ENCODE results near the gene TIMM22. TPM values are rescaled to one million over a fixed set of nuclear protein-coding genes. Genes with fewer than 3 reads are reported as not detected.

TIMM22 gene
- total RNA-seq, 2 donors from 2014 or later: 13.6 to 14.6 TPM

DNA sequence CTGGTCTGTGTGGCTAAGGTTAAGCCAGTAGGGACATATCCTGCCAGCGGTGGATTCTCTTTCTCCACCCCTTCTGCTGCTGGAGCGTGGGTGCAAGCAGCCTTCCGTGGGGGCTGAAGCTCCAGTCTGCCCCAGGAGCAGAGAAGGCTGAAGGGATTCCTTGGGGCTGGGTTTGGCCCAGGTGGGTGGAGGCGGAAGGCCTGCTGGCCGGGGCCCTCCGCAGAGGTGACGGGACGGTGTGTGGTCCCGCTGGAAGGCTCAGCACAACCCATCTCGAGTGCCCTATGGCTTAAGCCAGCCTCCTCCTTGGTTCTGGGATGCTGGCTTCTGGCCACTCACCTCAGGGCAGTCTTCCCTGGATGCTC lies 13.1 kb downstream of the TIMM22 start:
- WGBS, 2 experiments (ENCODE audit: insufficient coverage in 1 of 2, insufficient read length in 1 of 2): 87 to 93% methylated on average over 8 to 10 of the region's 10 CpGs
- H3K27me3 Mint-ChIP-seq (ENCODE audit: insufficient read depth): no peaks in the 10 kb centered on the region
- Histone ChIP-seq H3K9ac (ENCODE audit: extremely low read depth, low read length, poor library complexity, severe bottlenecking) (no peak overlapping the region), H3K9me3 (ENCODE audit: control insufficient read depth, low read length) (no peaks in the 10 kb centered on the region), H3K27ac (ENCODE audit: low read depth, low read length) (no peak overlapping the region), H3K4me1 (ENCODE audit: control insufficient read depth, insufficient read depth, low read length) (peaks cover 8% of the 10 kb centered on the region), H3K4me3 (ENCODE audit: low read length) (no peak overlapping the region), H3K36me3 (ENCODE audit: control insufficient read depth, insufficient read depth, low read length) (peaks cover 10% of the 10 kb centered on the region), H3K27me3 (ENCODE audit: control insufficient read depth, insufficient read depth, low read length, poor library complexity, severe bottlenecking) (no peaks in the 10 kb centered on the region)
- no peak overlapping the region for H3K4me3 Mint-ChIP-seq
- peaks cover 8% of the 10 kb centered on the region for H3K36me3 Mint-ChIP-seq (ENCODE audit: low read depth)
- H3K4me1 Mint-ChIP-seq: no peaks in the 10 kb centered on the region
- no peaks in the 10 kb centered on the region for H3K9me3 Mint-ChIP-seq
- no peak for DNase-seq
- TF ChIP-seq, protein P1, sequence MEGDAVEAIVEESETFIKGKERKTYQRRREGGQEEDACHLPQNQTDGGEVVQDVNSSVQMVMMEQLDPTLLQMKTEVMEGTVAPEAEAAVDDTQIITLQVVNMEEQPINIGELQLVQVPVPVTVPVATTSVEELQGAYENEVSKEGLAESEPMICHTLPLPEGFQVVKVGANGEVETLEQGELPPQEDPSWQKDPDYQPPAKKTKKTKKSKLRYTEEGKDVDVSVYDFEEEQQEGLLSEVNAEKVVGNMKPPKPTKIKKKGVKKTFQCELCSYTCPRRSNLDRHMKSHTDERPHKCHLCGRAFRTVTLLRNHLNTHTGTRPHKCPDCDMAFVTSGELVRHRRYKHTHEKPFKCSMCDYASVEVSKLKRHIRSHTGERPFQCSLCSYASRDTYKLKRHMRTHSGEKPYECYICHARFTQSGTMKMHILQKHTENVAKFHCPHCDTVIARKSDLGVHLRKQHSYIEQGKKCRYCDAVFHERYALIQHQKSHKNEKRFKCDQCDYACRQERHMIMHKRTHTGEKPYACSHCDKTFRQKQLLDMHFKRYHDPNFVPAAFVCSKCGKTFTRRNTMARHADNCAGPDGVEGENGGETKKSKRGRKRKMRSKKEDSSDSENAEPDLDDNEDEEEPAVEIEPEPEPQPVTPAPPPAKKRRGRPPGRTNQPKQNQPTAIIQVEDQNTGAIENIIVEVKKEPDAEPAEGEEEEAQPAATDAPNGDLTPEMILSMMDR (conservative IDR thresholded peaks at IDR 0.05): no peak
- no peak overlapping the region for H3K27ac Mint-ChIP-seq

DNA sequence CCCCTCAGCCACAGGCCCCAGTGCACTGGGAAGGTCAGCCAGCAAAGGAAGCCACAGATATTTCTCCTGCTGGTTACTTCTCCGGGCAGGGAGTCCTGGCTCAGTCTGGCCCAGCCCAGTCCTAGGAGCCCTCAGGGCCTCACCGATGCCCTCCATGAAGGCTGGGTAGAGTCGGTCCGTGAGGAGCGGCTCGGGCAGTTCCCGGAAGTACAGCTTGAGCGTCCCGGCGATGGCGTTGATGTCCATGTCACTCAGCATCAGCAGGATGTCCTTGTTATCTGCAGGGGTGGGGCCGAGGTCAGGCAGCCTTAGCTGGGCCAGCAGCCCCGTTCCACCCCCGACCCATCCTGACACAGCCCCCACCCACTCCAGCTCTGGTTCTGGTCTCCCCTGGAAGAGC lies 13.7 kb downstream of the TIMM22 start:
- Histone ChIP-seq H3K4me1 (ENCODE audit: control insufficient read depth, insufficient read depth, low read length) (peaks cover 6% of the 10 kb centered on the region), H3K4me3 (ENCODE audit: low read length) (no peak overlapping the region), H3K27me3 (ENCODE audit: control insufficient read depth, insufficient read depth, low read length, poor library complexity, severe bottlenecking) (no peaks in the 10 kb centered on the region), H3K27ac (ENCODE audit: low read depth, low read length) (no peak overlapping the region), H3K9ac (ENCODE audit: extremely low read depth, low read length, poor library complexity, severe bottlenecking) (no peak overlapping the region), H3K36me3 (ENCODE audit: control insufficient read depth, insufficient read depth, low read length) (peaks cover 8% of the 10 kb centered on the region), H3K9me3 (ENCODE audit: control insufficient read depth, low read length) (no peaks in the 10 kb centered on the region)
- no peak for DNase-seq
- Mint-ChIP-seq H3K9me3 (no peaks in the 10 kb centered on the region), H3K4me3 (no peak overlapping the region), H3K36me3 (ENCODE audit: low read depth) (peaks cover 4% of the 10 kb centered on the region), H3K4me1 (no peaks in the 10 kb centered on the region), H3K27me3 (ENCODE audit: insufficient read depth) (no peaks in the 10 kb centered on the region), H3K27ac (no peak overlapping the region)
- WGBS, 2 experiments (ENCODE audit: insufficient coverage in 1 of 2, insufficient read length in 1 of 2): 89 to 93% methylated on average over 11 to 14 of the region's 14 CpGs
- TF ChIP-seq, protein P1 (conservative IDR thresholded peaks at IDR 0.05): no peak

DNA sequence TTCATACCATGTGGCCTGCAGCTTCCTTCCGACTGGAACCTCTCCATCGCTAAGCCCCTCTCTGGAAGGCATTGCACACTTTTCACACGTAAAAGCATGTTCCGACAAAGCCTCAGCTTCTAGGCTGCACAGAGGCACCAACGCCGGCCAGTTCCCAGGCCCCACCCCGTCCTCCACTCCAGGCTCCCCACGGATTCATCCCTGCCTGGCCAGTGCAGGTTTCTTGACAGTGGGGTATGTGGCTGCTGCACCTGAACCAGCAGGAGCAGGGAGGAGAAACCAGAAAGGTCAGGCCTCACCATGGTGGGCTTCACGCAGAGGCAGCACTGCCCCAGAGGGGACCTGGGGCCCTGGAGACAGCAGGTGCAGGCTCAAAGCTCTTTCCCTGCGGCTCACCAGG lies 14.2 kb downstream of the TIMM22 start:
- no peak overlapping the region for H3K9ac ChIP-seq (ENCODE audit: extremely low read depth, low read length, poor library complexity, severe bottlenecking)
- TF ChIP-seq, protein P1 (conservative IDR thresholded peaks at IDR 0.05): no peak
- no peak overlapping the region for H3K27ac ChIP-seq (ENCODE audit: low read depth, low read length)
- Mint-ChIP-seq H3K36me3 (ENCODE audit: low read depth) (peaks cover 2% of the 10 kb centered on the region), H3K9me3 (no peaks in the 10 kb centered on the region), H3K27me3 (ENCODE audit: insufficient read depth) (no peaks in the 10 kb centered on the region), H3K27ac (no peak overlapping the region), H3K4me1 (no peaks in the 10 kb centered on the region), H3K4me3 (no peak overlapping the region)
- H3K36me3 ChIP-seq (ENCODE audit: control insufficient read depth, insufficient read depth, low read length): peaks cover 5% of the 10 kb centered on the region
- no peak overlapping the region for H3K4me3 ChIP-seq (ENCODE audit: low read length)
- WGBS, 2 experiments (ENCODE audit: insufficient coverage in 1 of 2, insufficient read length in 1 of 2): 93 to 95% methylated on average over 6 to 10 of the region's 10 CpGs
- H3K27me3 ChIP-seq (ENCODE audit: control insufficient read depth, insufficient read depth, low read length, poor library complexity, severe bottlenecking): no peaks in the 10 kb centered on the region
- H3K4me1 ChIP-seq (ENCODE audit: control insufficient read depth, insufficient read depth, low read length): peaks cover 3% of the 10 kb centered on the region
- DNase-seq: no peak
- H3K9me3 ChIP-seq (ENCODE audit: control insufficient read depth, low read length): no peaks in the 10 kb centered on the region

All from endodermal cell (in vitro differentiated cells).